ENCODE data around the gene GABRB1.
A peak's percentile ranks its signal among the peaks of the same experiment; 100 is the strongest.

The GABRB1 gene

GRCh38 chr4:47031011-47031678, at the start of gene GABRB1:
Gene GABRB1 (plus strand): TSS chr4:47031567.
- ATAC-seq (ENCODE audit: low read depth) (no peak), DNase-seq (ENCODE audit: low spot score in 2 of 2) (no peak)
- Mint-ChIP-seq H3K4me1 (peaks cover 8% of the 10 kb centered on the region), H3K27me3 (peaks cover 7% of the 10 kb centered on the region), H3K4me3 (peak within 1 kb of the TSS; percentile 6), H3K36me3 (no peaks in the 10 kb centered on the region), H3K9me3 (no peaks in the 10 kb centered on the region), H3K27ac (no peak within 1 kb of the TSS)

- DNase-seq (ENCODE audit: low spot score in 2 of 2) (no peak), ATAC-seq (ENCODE audit: low read depth) (no peak)
- Mint-ChIP-seq H3K9me3 (no peaks in the 10 kb centered on the region), H3K27ac (no peak overlapping the region), H3K4me1 (no peaks in the 10 kb centered on the region), H3K4me3 (no peak overlapping the region), H3K36me3 (no peaks in the 10 kb centered on the region), H3K27me3 (no peaks in the 10 kb centered on the region)
Measured at GRCh38 chr4:46984781-46985180, 46.6 kb upstream of the GABRB1 start.

- Mint-ChIP-seq H3K27me3 (peaks cover under 1% of the 10 kb centered on the region), H3K36me3 (no peaks in the 10 kb centered on the region)
Measured at GRCh38 chr4:46986922-46987638, 44.3 kb upstream of the GABRB1 start.

GRCh38 chr4:46992338-46992737, 39.0 kb upstream of the GABRB1 start:
- peaks cover 16% of the 10 kb centered on the region for H3K27me3 Mint-ChIP-seq
- ATAC-seq (ENCODE audit: low read depth) (no peak), DNase-seq (ENCODE audit: low spot score in 2 of 2) (no peak)
- no peak overlapping the region for H3K4me3 Mint-ChIP-seq
- no peak overlapping the region for H3K27ac Mint-ChIP-seq
- H3K4me1 Mint-ChIP-seq = peaks cover 8% of the 10 kb centered on the region
- no peaks in the 10 kb centered on the region for H3K9me3 Mint-ChIP-seq
- H3K36me3 Mint-ChIP-seq = no peaks in the 10 kb centered on the region

More at GRCh38 chr4:46986922-46987638, 44.3 kb upstream of the GABRB1 start:
- no peak overlapping the region for H3K27ac Mint-ChIP-seq
- no peaks in the 10 kb centered on the region for H3K9me3 Mint-ChIP-seq
- H3K4me3 Mint-ChIP-seq = no peak overlapping the region
- ATAC-seq (ENCODE audit: low read depth) (no peak), DNase-seq (ENCODE audit: low spot score in 2 of 2) (no peak)
- H3K4me1 Mint-ChIP-seq = no peaks in the 10 kb centered on the region

- DNase-seq (ENCODE audit: low spot score in 2 of 2) = no peak
- H3K4me3 Mint-ChIP-seq = peak within 1 kb of the TSS; percentile 39
- H3K36me3 Mint-ChIP-seq = no peaks in the 10 kb centered on the region
- H3K27ac Mint-ChIP-seq = no peak within 1 kb of the TSS
- no peak for ATAC-seq (ENCODE audit: low read depth)
- H3K9me3 Mint-ChIP-seq = no peaks in the 10 kb centered on the region
- H3K27me3 Mint-ChIP-seq = peaks cover 16% of the 10 kb centered on the region
- peaks cover 8% of the 10 kb centered on the region for H3K4me1 Mint-ChIP-seq
Measured at GRCh38 chr4:46993075-46994006, 38.0 kb upstream of the GABRB1 start, which contains the start of gene GABRA4. Gene GABRA4 (minus strand): TSS chr4:46993581. CDS start chr4:46993424, 157 bp downstream.

- H3K36me3 Mint-ChIP-seq = no peaks in the 10 kb centered on the region
- H3K27me3 Mint-ChIP-seq = peaks cover 16% of the 10 kb centered on the region
- H3K9me3 Mint-ChIP-seq = no peaks in the 10 kb centered on the region
- no peak for ATAC-seq (ENCODE audit: low read depth)
- DNase-seq (ENCODE audit: low spot score in 2 of 2) = no peak
- H3K27ac Mint-ChIP-seq = no peak overlapping the region
- peak overlapping the region; percentile 39 for H3K4me3 Mint-ChIP-seq
- H3K4me1 Mint-ChIP-seq = peaks cover 8% of the 10 kb centered on the region
Measured at GRCh38 chr4:46994007-46994405, 37.4 kb upstream of the GABRB1 start.

- H3K4me3 Mint-ChIP-seq = no peak overlapping the region
- DNase-seq (ENCODE audit: low spot score in 2 of 2) = no peak
- H3K9me3 Mint-ChIP-seq = no peaks in the 10 kb centered on the region
- H3K36me3 Mint-ChIP-seq = no peaks in the 10 kb centered on the region
- no peak for ATAC-seq (ENCODE audit: low read depth)
- no peaks in the 10 kb centered on the region for H3K4me1 Mint-ChIP-seq
- H3K27me3 Mint-ChIP-seq = peaks cover 5% of the 10 kb centered on the region
- H3K27ac Mint-ChIP-seq = no peak overlapping the region
Measured at GRCh38 chr4:46999566-46999965, 31.8 kb upstream of the GABRB1 start.

GRCh38 chr4:47000406-47000805, 31.0 kb upstream of the GABRB1 start:
- no peaks in the 10 kb centered on the region for H3K4me1 Mint-ChIP-seq
- no peak overlapping the region for H3K4me3 Mint-ChIP-seq
- no peaks in the 10 kb centered on the region for H3K36me3 Mint-ChIP-seq
- no peak for DNase-seq (ENCODE audit: low spot score in 2 of 2)
- no peak for ATAC-seq (ENCODE audit: low read depth)
- no peaks in the 10 kb centered on the region for H3K27me3 Mint-ChIP-seq
- no peaks in the 10 kb centered on the region for H3K9me3 Mint-ChIP-seq
- no peak overlapping the region for H3K27ac Mint-ChIP-seq

GRCh38 chr4:47002580-47002979, 28.8 kb upstream of the GABRB1 start:
- Mint-ChIP-seq H3K4me1 (no peaks in the 10 kb centered on the region), H3K36me3 (no peaks in the 10 kb centered on the region), H3K27me3 (no peaks in the 10 kb centered on the region), H3K27ac (no peak overlapping the region), H3K9me3 (no peaks in the 10 kb centered on the region), H3K4me3 (no peak overlapping the region)
- ATAC-seq (ENCODE audit: low read depth) (no peak), DNase-seq (ENCODE audit: low spot score in 2 of 2) (no peak)

GRCh38 chr4:47010347-47010911, 20.9 kb upstream of the GABRB1 start:
- no peak overlapping the region for H3K4me3 Mint-ChIP-seq
- no peaks in the 10 kb centered on the region for H3K36me3 Mint-ChIP-seq

GRCh38 chr4:47010912-47011446, 20.4 kb upstream of the GABRB1 start:
- H3K4me3 Mint-ChIP-seq = no peak overlapping the region
- no peak for DNase-seq (ENCODE audit: low spot score in 2 of 2)
- peaks cover 2% of the 10 kb centered on the region for H3K9me3 Mint-ChIP-seq
- peak overlapping the region; percentile 28 for H3K27ac Mint-ChIP-seq
- peaks cover 2% of the 10 kb centered on the region for H3K27me3 Mint-ChIP-seq
- no peaks in the 10 kb centered on the region for H3K36me3 Mint-ChIP-seq
- peak; percentile 29 for ATAC-seq (ENCODE audit: low read depth)
- peaks cover 2% of the 10 kb centered on the region for H3K4me1 Mint-ChIP-seq

More at GRCh38 chr4:47010347-47010911, 20.9 kb upstream of the GABRB1 start:
- peaks cover 2% of the 10 kb centered on the region for H3K4me1 Mint-ChIP-seq
- H3K27ac Mint-ChIP-seq = peak overlapping the region; percentile 28
- no peak for ATAC-seq (ENCODE audit: low read depth)
- no peak for DNase-seq (ENCODE audit: low spot score in 2 of 2)
- peaks cover 2% of the 10 kb centered on the region for H3K27me3 Mint-ChIP-seq
- H3K9me3 Mint-ChIP-seq = peaks cover 2% of the 10 kb centered on the region

GRCh38 chr4:47012676-47013075, 18.7 kb upstream of the GABRB1 start:
- Mint-ChIP-seq H3K36me3 (no peaks in the 10 kb centered on the region), H3K4me1 (peaks cover 2% of the 10 kb centered on the region), H3K4me3 (no peak overlapping the region), H3K27me3 (peaks cover 2% of the 10 kb centered on the region), H3K9me3 (peaks cover 2% of the 10 kb centered on the region), H3K27ac (no peak overlapping the region)
- DNase-seq (ENCODE audit: low spot score in 2 of 2) (no peak), ATAC-seq (ENCODE audit: low read depth) (no peak)

GRCh38 chr4:47013373-47013772, 18.0 kb upstream of the GABRB1 start:
- DNase-seq (ENCODE audit: low spot score in 2 of 2) (no peak), ATAC-seq (ENCODE audit: low read depth) (no peak)
- Mint-ChIP-seq H3K4me1 (peaks cover 2% of the 10 kb centered on the region), H3K27ac (no peak overlapping the region), H3K9me3 (no peaks in the 10 kb centered on the region), H3K27me3 (no peaks in the 10 kb centered on the region), H3K36me3 (no peaks in the 10 kb centered on the region), H3K4me3 (no peak overlapping the region)
